H1 (cell line): ENCODE results near the gene MUC2. TPM values are rescaled to one million over a fixed set of nuclear protein-coding genes. Genes with fewer than 3 reads are reported as not detected.

ENCODE experiments used
- TCF12 ChIP-seq: IDR thresholded peaks from 2 replicates; pipeline ENCODE4 v1.6.1; 2011; ENCODE audit warnings: low read depth, mild to moderate bottlenecking, low read length
- polyA plus RNA-seq, 7 experiments: library from polyadenylated mRNA; depleted of rRNA in 3 of 7; stranded (reverse) in 5 of 7; unstranded in 2 of 7; fragments of >200 nt in 5 of 7; fragments of 200-250 nt in 2 of 7; gene quantifications; 1 replicate in 5 of 7; 2 replicates in 1 of 7; 4 replicates in 1 of 7; pipeline versions ENCODE4 v1.2.1 to v1.2.3, GENCODE V29; 2011 to 2013; ENCODE audit warnings: missing spikeins in 2 of 7, mixed read lengths in 2 of 7
- total RNA-seq: library from RNA; stranded (reverse); fragmentation: NEBNext Ultra II Directional; extraction: Animal tissue kit (Norgen Biotek cat#: 25700); gene quantifications from 2 replicates; pipeline ENCODE4 v1.2.1, GENCODE V29; 2021

The MUC2 gene
- total and polyA plus RNA-seq, 2 of the 8 experiments (the other 6 are each of a cell fraction or from before 2014, with no cell fraction given): not detected

DNA sequence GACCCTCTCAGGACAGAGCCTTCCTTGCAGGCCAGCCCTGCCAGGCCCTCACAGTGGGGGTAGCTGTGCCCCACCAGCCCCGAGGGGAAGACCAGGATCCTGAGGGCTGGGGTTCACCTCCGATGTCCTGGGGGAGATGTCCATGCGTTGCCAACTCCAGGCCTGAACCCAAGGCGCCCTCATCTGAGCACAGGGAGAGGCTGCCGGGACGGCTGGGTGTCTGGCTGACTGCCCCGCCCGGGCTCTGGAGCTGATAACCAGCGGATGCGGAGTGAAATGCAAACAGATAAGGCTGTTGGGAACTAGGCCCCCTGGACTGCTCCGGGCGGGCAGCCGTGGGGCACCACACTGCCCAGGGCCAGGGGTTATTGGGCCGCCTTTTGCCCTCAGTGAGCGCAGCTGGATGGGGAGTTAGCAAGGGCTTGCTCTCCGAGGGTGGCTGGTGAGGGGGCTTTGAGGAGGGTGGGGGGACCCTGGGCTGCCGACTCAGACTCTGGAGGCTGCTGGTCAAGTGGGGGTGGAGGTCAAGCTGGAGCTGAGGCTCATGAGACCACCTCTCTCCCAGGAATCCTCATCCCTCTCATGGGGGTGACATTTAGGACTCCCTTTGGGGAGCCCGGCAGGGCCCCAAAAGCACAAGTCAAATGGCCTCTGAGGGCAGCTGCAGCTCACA is 32.6 kb upstream of the MUC2 start (continued):
- no peak for TF ChIP-seq TCF12
